A673 (cell line): Measurements from ENCODE around the gene LENG1.

Experiments
- EZH2 ChIP-seq: fragments of 200-600 bp; sonication (generic); IDR thresholded peaks from 2 replicates; pipeline ENCODE4 v1.6.1; 2017; ENCODE audit warnings: borderline replicate concordance, low read depth, mild to moderate bottlenecking, mixed read lengths, antibody characterized with exemption, low read length; ENCODE audit not compliant: poor library complexity, severe bottlenecking
- TF ChIP-seq, protein P1 (sequence below): fragments of 300-800, 200-600 bp; sonication (generic); conservative IDR thresholded peaks from 2 replicates; pipeline ENCODE4 v1.5.1; 2017; ENCODE audit warnings: low read depth, mild to moderate bottlenecking, antibody characterized with exemption, low read length, moderate library complexity, mixed read lengths

DNA sequence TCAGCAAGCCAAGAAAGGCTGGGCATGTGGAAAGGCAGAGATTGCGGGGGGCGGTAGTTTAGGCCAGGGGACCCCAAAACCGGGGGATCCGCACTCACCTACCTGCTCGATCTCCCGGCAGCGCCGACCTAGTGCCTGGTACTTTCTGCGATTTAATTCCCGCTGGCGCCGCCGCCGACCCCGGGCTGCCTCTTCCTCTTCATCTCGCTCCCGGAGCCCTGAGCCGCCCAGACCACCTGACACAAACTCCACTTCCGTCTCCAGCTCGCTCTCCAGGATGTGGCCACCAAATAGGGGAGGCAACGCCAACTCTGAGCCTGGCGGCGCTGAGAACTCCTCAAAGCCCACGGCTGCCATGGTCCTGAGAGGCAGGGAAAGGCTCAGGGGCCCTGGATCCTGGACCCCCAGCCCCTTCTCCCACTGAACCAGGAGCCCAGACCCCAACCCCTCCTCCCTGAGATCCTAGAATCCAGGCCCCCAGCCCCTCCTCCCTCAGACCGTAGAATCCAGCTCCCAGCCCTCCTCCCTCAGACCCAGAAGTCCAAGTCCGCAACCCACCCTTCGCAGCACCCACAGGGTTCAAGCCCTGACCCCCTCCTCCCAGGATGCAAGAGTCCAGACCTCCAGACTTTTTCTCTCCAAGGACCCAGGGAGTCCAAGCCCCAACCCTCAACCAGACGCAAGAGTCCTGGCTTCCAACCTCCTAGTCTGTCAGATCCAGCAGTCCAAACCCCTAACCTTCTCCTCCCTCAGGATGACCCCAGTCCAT is 45.0 kb downstream of the LENG1 start:
- TF ChIP-seq, protein P1, sequence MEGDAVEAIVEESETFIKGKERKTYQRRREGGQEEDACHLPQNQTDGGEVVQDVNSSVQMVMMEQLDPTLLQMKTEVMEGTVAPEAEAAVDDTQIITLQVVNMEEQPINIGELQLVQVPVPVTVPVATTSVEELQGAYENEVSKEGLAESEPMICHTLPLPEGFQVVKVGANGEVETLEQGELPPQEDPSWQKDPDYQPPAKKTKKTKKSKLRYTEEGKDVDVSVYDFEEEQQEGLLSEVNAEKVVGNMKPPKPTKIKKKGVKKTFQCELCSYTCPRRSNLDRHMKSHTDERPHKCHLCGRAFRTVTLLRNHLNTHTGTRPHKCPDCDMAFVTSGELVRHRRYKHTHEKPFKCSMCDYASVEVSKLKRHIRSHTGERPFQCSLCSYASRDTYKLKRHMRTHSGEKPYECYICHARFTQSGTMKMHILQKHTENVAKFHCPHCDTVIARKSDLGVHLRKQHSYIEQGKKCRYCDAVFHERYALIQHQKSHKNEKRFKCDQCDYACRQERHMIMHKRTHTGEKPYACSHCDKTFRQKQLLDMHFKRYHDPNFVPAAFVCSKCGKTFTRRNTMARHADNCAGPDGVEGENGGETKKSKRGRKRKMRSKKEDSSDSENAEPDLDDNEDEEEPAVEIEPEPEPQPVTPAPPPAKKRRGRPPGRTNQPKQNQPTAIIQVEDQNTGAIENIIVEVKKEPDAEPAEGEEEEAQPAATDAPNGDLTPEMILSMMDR: no peak
- no peak for TF ChIP-seq EZH2
